Smooth muscle cell (in vitro differentiated cells): ENCODE results near the gene CNKSR3. TPM values are rescaled to one million over a fixed set of nuclear protein-coding genes. Genes with fewer than 3 reads are reported as not detected.

Source experiments
- DNase-seq: peaks from one replicate; lab custom pipeline; 2025; ENCODE audit not compliant: unreplicated experiment; lab: John Stamatoyannopoulos, UW
- H2AFZ ChIP-seq: fragments of 200-600 bp; sonication (generic); 2 replicates; pipeline ENCODE4 v1.6.0; 2016; ENCODE audit warnings: antibody characterized with exemption, low read depth, mild to moderate bottlenecking
- H3F3A ChIP-seq: fragments of 200-600 bp; sonication (generic); 2 replicates; pipeline ENCODE4 v1.6.0; 2017; ENCODE audit warnings: antibody characterized with exemption, low read depth
- H3K27ac ChIP-seq: fragments of 200-600 bp; sonication (generic); 2 replicates; pipeline ENCODE4 v1.5.1; 2016; ENCODE audit warnings: low read depth, mild to moderate bottlenecking
- H3K27me3 ChIP-seq: fragments of 200-600 bp; sonication (generic); 2 replicates; pipeline ENCODE4 v1.6.1; 2016; ENCODE audit warnings: low read depth, mild to moderate bottlenecking
- H3K36me3 ChIP-seq: fragments of 200-600 bp; sonication (generic); 2 replicates; pipeline ENCODE4 v1.5.1; 2016; ENCODE audit warnings: low read depth
- H3K4me1 ChIP-seq: fragments of 200-600 bp; sonication (generic); 2 replicates; pipeline ENCODE4 v1.5.1; 2016; ENCODE audit warnings: low read depth
- H3K4me2 ChIP-seq: fragments of 200-600 bp; sonication (generic); 2 replicates; pipeline ENCODE4 v1.6.0; 2016; ENCODE audit warnings: mild to moderate bottlenecking
- H3K4me3 ChIP-seq: fragments of 200-600 bp; sonication (generic); 2 replicates; pipeline ENCODE4 v1.5.1; 2016; ENCODE audit warnings: mild to moderate bottlenecking
- H3K79me2 ChIP-seq: fragments of 200-600 bp; sonication (generic); 2 replicates; pipeline ENCODE4 v1.6.0; 2016; ENCODE audit warnings: low read depth, mild to moderate bottlenecking
- H3K9ac ChIP-seq: fragments of 200-600 bp; sonication (generic); 2 replicates; pipeline ENCODE4 v1.6.0; 2016; ENCODE audit warnings: low read depth
- H3K9me3 ChIP-seq: fragments of 200-600 bp; sonication (generic); replicated peaks from 2 replicates; pipeline ENCODE4 v1.5.1; 2016; ENCODE audit warnings: low read depth
- H4K20me1 ChIP-seq: fragments of 200-600 bp; sonication (generic); 2 replicates; pipeline ENCODE4 v1.6.0; 2016; ENCODE audit warnings: low read depth
- WGBS: methylation state at CpG from one replicate; pipeline ENCODE4 v1.1.7; 2016; ENCODE audit warnings: low lambda C conversion rate; 5-methylcytosine and 5-hydroxymethylcytosine counted together
- polyA plus RNA-seq: library from polyadenylated mRNA; unstranded; fragments of >200 nt; fragmentation: Nextera tagmentation; extraction: Ambion mirVana; gene quantifications from 2 replicates; pipeline ENCODE4 v1.2.1, GENCODE V29; 2016
- total RNA-seq: library from RNA; depleted of rRNA; stranded (reverse); fragments of >200 nt; gene quantifications from 2 replicates; pipeline ENCODE4 v1.2.3, GENCODE V29; 2014
- TF ChIP-seq, protein P1 (sequence below): fragments of 200-600 bp; sonication (generic); IDR thresholded peaks from 2 replicates; pipeline ENCODE4 v1.5.1; 2017; ENCODE audit warnings: borderline replicate concordance, mild to moderate bottlenecking, antibody characterized with exemption; ENCODE audit not compliant: insufficient read depth, poor library complexity, severe bottlenecking

CNKSR3 gene
- total and polyA plus RNA-seq, 2 experiments from 2014 or later = 5.0 to 5.5 TPM

GRCh38 chr6:154534531-154534930 is 24.0 kb upstream of the CNKSR3 start:
- Histone ChIP-seq H2AFZ (no peak overlapping the region), H3F3A (no peaks in the 10 kb centered on the region), H3K9me3 (no peaks in the 10 kb centered on the region), H3K4me2 (no peak overlapping the region), H3K27me3 (no peaks in the 10 kb centered on the region), H3K9ac (no peak overlapping the region), H3K36me3 (no peaks in the 10 kb centered on the region), H3K4me3 (no peak overlapping the region), H3K4me1 (peaks cover 22% of the 10 kb centered on the region), H4K20me1 (no peaks in the 10 kb centered on the region), H3K27ac (no peak overlapping the region), H3K79me2 (no peaks in the 10 kb centered on the region)
- TF ChIP-seq, protein P1, sequence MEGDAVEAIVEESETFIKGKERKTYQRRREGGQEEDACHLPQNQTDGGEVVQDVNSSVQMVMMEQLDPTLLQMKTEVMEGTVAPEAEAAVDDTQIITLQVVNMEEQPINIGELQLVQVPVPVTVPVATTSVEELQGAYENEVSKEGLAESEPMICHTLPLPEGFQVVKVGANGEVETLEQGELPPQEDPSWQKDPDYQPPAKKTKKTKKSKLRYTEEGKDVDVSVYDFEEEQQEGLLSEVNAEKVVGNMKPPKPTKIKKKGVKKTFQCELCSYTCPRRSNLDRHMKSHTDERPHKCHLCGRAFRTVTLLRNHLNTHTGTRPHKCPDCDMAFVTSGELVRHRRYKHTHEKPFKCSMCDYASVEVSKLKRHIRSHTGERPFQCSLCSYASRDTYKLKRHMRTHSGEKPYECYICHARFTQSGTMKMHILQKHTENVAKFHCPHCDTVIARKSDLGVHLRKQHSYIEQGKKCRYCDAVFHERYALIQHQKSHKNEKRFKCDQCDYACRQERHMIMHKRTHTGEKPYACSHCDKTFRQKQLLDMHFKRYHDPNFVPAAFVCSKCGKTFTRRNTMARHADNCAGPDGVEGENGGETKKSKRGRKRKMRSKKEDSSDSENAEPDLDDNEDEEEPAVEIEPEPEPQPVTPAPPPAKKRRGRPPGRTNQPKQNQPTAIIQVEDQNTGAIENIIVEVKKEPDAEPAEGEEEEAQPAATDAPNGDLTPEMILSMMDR = no peak
- DNase-seq = no peak
- 76% methylated on average over 2 of the region's 2 CpGs for WGBS

DNA sequence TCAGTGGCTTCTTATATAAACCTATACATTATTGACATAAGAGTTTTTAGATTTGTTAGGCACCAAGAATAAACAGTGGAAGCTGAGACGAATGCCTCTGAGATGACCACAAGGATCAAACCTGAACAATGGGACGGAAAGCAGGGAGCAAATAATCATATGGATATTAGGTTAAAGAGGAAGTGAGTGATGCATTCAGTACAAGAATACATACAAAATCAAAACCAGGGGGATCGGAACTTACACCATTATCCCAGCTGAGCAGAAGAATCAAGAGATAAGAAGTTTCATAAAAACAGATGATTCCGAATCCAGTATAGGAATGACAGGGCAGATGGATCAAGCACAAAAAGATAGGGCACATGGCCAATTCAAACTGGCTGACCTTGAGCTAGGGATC is 21.9 kb upstream of the CNKSR3 start:
- TF ChIP-seq, protein P1 = no peak
- Histone ChIP-seq H3K9me3 (no peaks in the 10 kb centered on the region), H3K79me2 (no peaks in the 10 kb centered on the region), H3K36me3 (no peaks in the 10 kb centered on the region), H3K9ac (no peak overlapping the region), H4K20me1 (no peaks in the 10 kb centered on the region), H3K4me2 (no peak overlapping the region), H3K27me3 (no peaks in the 10 kb centered on the region), H2AFZ (no peak overlapping the region), H3K27ac (no peak overlapping the region), H3K4me1 (peaks cover 11% of the 10 kb centered on the region), H3F3A (no peaks in the 10 kb centered on the region), H3K4me3 (no peak overlapping the region)
- DNase-seq = no peak
- 94% methylated on average over 4 of the region's 4 CpGs for WGBS

DNA sequence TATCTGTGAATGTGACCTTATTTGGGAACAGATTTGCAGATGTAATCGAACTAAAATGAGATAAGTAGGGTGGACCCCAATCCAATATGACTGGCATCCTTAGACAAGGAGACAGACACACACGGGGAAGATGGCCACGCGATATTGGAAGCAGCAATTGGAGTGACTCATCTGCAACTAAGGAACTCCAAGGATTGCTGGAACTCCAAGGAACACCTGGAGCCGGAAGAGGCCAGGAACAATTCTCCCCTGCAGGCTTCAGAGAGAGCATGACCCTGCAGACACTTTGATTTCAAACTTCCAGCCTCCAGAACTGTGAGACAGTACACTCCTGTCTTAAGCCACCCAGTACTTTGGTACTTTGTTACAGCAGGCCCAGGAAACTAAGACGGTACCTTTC is 19.5 kb upstream of the CNKSR3 start:
- H3K27me3 ChIP-seq = no peaks in the 10 kb centered on the region
- no peaks in the 10 kb centered on the region for H3F3A ChIP-seq
- DNase-seq = no peak
- H4K20me1 ChIP-seq = no peaks in the 10 kb centered on the region
- H3K4me2 ChIP-seq = no peak overlapping the region
- TF ChIP-seq, protein P1 = no peak
- no peak overlapping the region for H3K4me3 ChIP-seq
- H3K27ac ChIP-seq = no peak overlapping the region
- no peaks in the 10 kb centered on the region for H3K9me3 ChIP-seq
- no peak overlapping the region for H2AFZ ChIP-seq
- H3K9ac ChIP-seq = no peak overlapping the region
- WGBS = 97% methylated on average over 6 of the region's 6 CpGs
- H3K79me2 ChIP-seq = no peaks in the 10 kb centered on the region
- no peaks in the 10 kb centered on the region for H3K36me3 ChIP-seq
- no peaks in the 10 kb centered on the region for H3K4me1 ChIP-seq

DNA sequence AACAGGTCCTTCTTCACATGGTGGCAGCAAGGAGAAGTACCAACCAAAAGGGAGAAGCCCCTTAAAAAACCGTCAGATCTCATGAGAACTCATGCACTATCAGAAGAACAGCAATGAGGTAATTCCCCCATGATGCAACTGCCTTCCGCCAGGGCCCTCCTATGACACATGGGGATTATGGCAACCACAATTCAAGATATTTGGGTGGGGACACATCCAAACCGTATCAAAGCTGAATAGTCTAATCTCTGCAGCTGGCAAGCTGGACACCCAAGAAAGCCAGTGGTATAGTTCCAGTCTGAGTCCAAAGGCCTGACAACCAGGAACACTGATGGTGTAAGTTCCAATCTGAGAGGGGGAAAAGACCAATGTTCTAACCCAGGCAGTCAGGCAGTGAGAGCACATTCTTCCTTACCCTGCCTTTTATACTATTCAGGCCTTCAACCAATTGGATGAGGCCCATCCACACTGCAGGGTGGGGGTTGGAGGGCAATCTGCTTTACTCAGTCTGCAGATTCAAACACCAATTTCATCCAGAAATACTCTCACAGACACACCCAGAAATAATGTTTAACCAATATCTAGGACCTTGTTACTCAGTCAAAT is 17.9 kb upstream of the CNKSR3 start:
- TF ChIP-seq, protein P1 = no peak
- 88% methylated on average over 3 of the region's 3 CpGs for WGBS
- Histone ChIP-seq H3K4me1 (no peaks in the 10 kb centered on the region), H3K27me3 (no peaks in the 10 kb centered on the region), H3K9ac (no peak overlapping the region), H4K20me1 (no peaks in the 10 kb centered on the region), H3K36me3 (no peaks in the 10 kb centered on the region), H3K27ac (no peak overlapping the region), H2AFZ (no peak overlapping the region), H3K4me3 (no peak overlapping the region), H3F3A (no peaks in the 10 kb centered on the region), H3K79me2 (no peaks in the 10 kb centered on the region), H3K9me3 (no peaks in the 10 kb centered on the region), H3K4me2 (no peak overlapping the region)
- DNase-seq = no peak
